Tibial nerve (tissue), 3 donors: Measurements from ENCODE around the gene POLA1.

Experiments used
- CTCF ChIP-seq, 5 experiments: fragments of 200-600 bp in 3 of 5; fragments of 450-650 bp in 2 of 5; sonication (generic) in 3 of 5; IDR thresholded peaks; one replicate each; pipeline ENCODE4 v1.5.1; 2016 to 2019; ENCODE audit warnings: antibody characterized with exemption in 5 of 5, mild to moderate bottlenecking in 3 of 5, moderate library complexity in 2 of 5
- POLR2A ChIP-seq, 2 donors: fragments of 450-650 bp; IDR thresholded peaks; one replicate each; pipeline ENCODE4 v1.6.1; 2017; ENCODE audit warnings: antibody characterized with exemption in 2 of 2, mild to moderate bottlenecking in 2 of 2, moderate library complexity in 2 of 2

- TF ChIP-seq CTCF (IDR thresholded peaks at IDR 0.05), result no peak
- TF ChIP-seq POLR2A (IDR thresholded peaks at IDR 0.05), result no peak
Observed at GRCh38 chrX:25020391-25020904, 326.7 kb downstream of the POLA1 start.
